Uterus (tissue), 4 donors: Measurements from ENCODE around the gene TFPI. TPM values are rescaled to one million over a fixed set of nuclear protein-coding genes. Genes with fewer than 3 reads are reported as not detected.

ENCODE experiments used
- DNase-seq, 2 donors: peaks; one replicate each; pipeline ENCODE4 v3.0.0-alpha.2; 2019 to 2020
- H3K27ac ChIP-seq, 2 donors: fragments of 200-600 bp; sonication (generic); 1 replicate in 1 of 2; 2 replicates in 1 of 2; pipeline ENCODE4 v1.5.1; 2016 to 2018
- H3K27me3 ChIP-seq, 2 donors: fragments of 200-600 bp; sonication (generic); one replicate each; pipeline ENCODE4 v1.5.1; 2018 to 2019; ENCODE audit warnings: control low read depth in 1 of 2
- H3K36me3 ChIP-seq, 2 donors: fragments of 200-600 bp; sonication (generic); one replicate each; pipeline ENCODE4 v1.5.1; 2019; ENCODE audit warnings: control low read depth in 1 of 2
- H3K4me1 ChIP-seq, 2 donors: fragments of 200-600 bp; sonication (generic); one replicate each; pipeline ENCODE4 v1.5.1; 2018 to 2019; ENCODE audit warnings: control low read depth in 1 of 2
- H3K4me3 ChIP-seq, 2 donors: fragments of 200-600 bp; sonication (generic); 1 replicate in 1 of 2; 2 replicates in 1 of 2; pipeline ENCODE4 v1.5.1; 2018 to 2019; ENCODE audit warnings: mild to moderate bottlenecking in 1 of 2
- H3K9me3 ChIP-seq, 2 donors: fragments of 200-600 bp; sonication (generic); one replicate each; pipeline ENCODE4 v1.5.1; 2019; ENCODE audit warnings: control low read depth in 1 of 2
- CTCF ChIP-seq, 4 experiments: fragments of 200-600 bp in 2 of 4; fragments of 450-650 bp in 2 of 4; sonication (generic) in 2 of 4; IDR thresholded peaks; one replicate each; pipeline ENCODE4 v1.5.1; 2016 to 2019; ENCODE audit warnings: antibody characterized with exemption in 4 of 4, mild to moderate bottlenecking in 2 of 4, moderate library complexity in 1 of 4
- POLR2A ChIP-seq, 2 donors: fragments of 450-650 bp; IDR thresholded peaks; one replicate each; pipeline ENCODE4 v1.6.1; 2016; ENCODE audit warnings: antibody characterized with exemption in 2 of 2, mild to moderate bottlenecking in 1 of 2, moderate library complexity in 1 of 2
- intact Hi-C: fragments of 100-400 bp; cut with DNase I; formaldehyde crosslinking; loops from one replicate; pipeline ENCODE4 v1.15.1; 2023; ENCODE audit warnings: low total_unique reads
- total RNA-seq, 4 donors: library from RNA; depleted of rRNA in 3 of 4; stranded (reverse); fragments of >200 nt in 3 of 4; gene quantifications; one replicate each; pipeline versions ENCODE4 v1.1.0 to v1.2.4, GENCODE V29; 2014 to 2023
- donor health status: DM: yes; HTN: yes; CAD: no.

The TFPI gene
- total RNA-seq, 4 donors from 2014 or later: 88.5 to 135 (median 99.2) TPM

- Histone ChIP-seq H3K36me3 (no peaks in the 10 kb centered on the region), H3K4me1 (no peaks in the 10 kb centered on the region), H3K27ac (peak overlapping the region in 1 of 2 donors; percentile 29), H3K9me3 (no peaks in the 10 kb centered on the region), H3K4me3 (no peak overlapping the region), H3K27me3 (no peaks in the 10 kb centered on the region)
- TF ChIP-seq POLR2A (IDR thresholded peaks at IDR 0.05): no peak
- intact Hi-C loops: no loop called here
- no peak for DNase-seq
Measured at GRCh38 chr2:187431911-187432310, 122.3 kb downstream of the TFPI start.

- no peaks in the 10 kb centered on the region for H3K27me3 ChIP-seq
- H3K4me1 ChIP-seq: no peaks in the 10 kb centered on the region
- no peak for TF ChIP-seq CTCF (IDR thresholded peaks at IDR 0.05)
- no peak for TF ChIP-seq POLR2A (IDR thresholded peaks at IDR 0.05)
- no peaks in the 10 kb centered on the region for H3K36me3 ChIP-seq
- no peak overlapping the region for H3K4me3 ChIP-seq
- intact Hi-C loops: no loop called here
- H3K9me3 ChIP-seq: no peaks in the 10 kb centered on the region
- no peak for DNase-seq
- peak overlapping the region in 1 of 2 donors; percentile 55 for H3K27ac ChIP-seq
Measured at GRCh38 chr2:187429989-187430388, 124.2 kb downstream of the TFPI start.

- no peak for DNase-seq
- Histone ChIP-seq H3K4me1 (no peaks in the 10 kb centered on the region), H3K27me3 (no peaks in the 10 kb centered on the region), H3K4me3 (no peak overlapping the region), H3K36me3 (no peaks in the 10 kb centered on the region), H3K27ac (peak overlapping the region; percentile 30 to 53), H3K9me3 (no peaks in the 10 kb centered on the region)
- TF ChIP-seq POLR2A (IDR thresholded peaks at IDR 0.05) (no peak), CTCF (IDR thresholded peaks at IDR 0.05) (no peak)
- intact Hi-C loops: no loop called here
Measured at GRCh38 chr2:187424146-187424545, 130.1 kb downstream of the TFPI start.

- Histone ChIP-seq H3K9me3 (no peaks in the 10 kb centered on the region), H3K27me3 (no peaks in the 10 kb centered on the region), H3K4me3 (no peak overlapping the region), H3K36me3 (no peaks in the 10 kb centered on the region), H3K4me1 (no peaks in the 10 kb centered on the region), H3K27ac (peak overlapping the region in 1 of 2 donors; percentile 5)
- intact Hi-C loops: no loop called here
- no peak for DNase-seq
- TF ChIP-seq POLR2A (IDR thresholded peaks at IDR 0.05): no peak
- no peak for TF ChIP-seq CTCF (IDR thresholded peaks at IDR 0.05)
Measured at GRCh38 chr2:187422282-187422681, 132.0 kb downstream of the TFPI start.

GRCh38 chr2:187421519-187421918, 132.7 kb downstream of the TFPI start:
- Histone ChIP-seq H3K9me3 (no peaks in the 10 kb centered on the region), H3K27ac (peak overlapping the region in 1 of 2 donors; percentile 5), H3K27me3 (no peaks in the 10 kb centered on the region), H3K4me3 (no peak overlapping the region), H3K4me1 (no peaks in the 10 kb centered on the region), H3K36me3 (no peaks in the 10 kb centered on the region)
- no peak for TF ChIP-seq POLR2A (IDR thresholded peaks at IDR 0.05)
- intact Hi-C loops: no loop called here
- no peak for DNase-seq

GRCh38 chr2:187419808-187420207, 134.4 kb downstream of the TFPI start:
- DNase-seq: no peak
- no peaks in the 10 kb centered on the region for H3K4me1 ChIP-seq
- H3K36me3 ChIP-seq: no peaks in the 10 kb centered on the region
- peak overlapping the region in 1 of 2 donors; percentile 8 for H3K27ac ChIP-seq
- H3K9me3 ChIP-seq: no peaks in the 10 kb centered on the region
- no peak overlapping the region for H3K4me3 ChIP-seq
- no peaks in the 10 kb centered on the region for H3K27me3 ChIP-seq
- intact Hi-C loops: no loop called here
- no peak for TF ChIP-seq POLR2A (IDR thresholded peaks at IDR 0.05)
- no peak for TF ChIP-seq CTCF (IDR thresholded peaks at IDR 0.05)
